ENCODE measurements around the gene PLA2G4B.

PLA2G4B gene

GRCh38 chr15:41892621-41893421 lies 54.2 kb downstream of the PLA2G4B start:
- Histone ChIP-seq H3K4me3 (ENCODE audit: insufficient read depth, low read depth, low read length) (no peak overlapping the region), H3K27ac (ENCODE audit: insufficient read depth, low read depth, low read length, poor library complexity, severe bottlenecking) (no peak overlapping the region), H3K9me3 (ENCODE audit: control insufficient read depth, low read length) (no peaks in the 10 kb centered on the region), H3K36me3 (ENCODE audit: control insufficient read depth, insufficient read depth, low read length) (no peaks in the 10 kb centered on the region), H3K4me1 (ENCODE audit: control insufficient read depth, insufficient read depth, low read length) (peaks cover 20% of the 10 kb centered on the region), H3K27me3 (ENCODE audit: control insufficient read depth, insufficient read depth, low read length, poor library complexity, severe bottlenecking) (no peaks in the 10 kb centered on the region)
- 94 to 95% methylated on average over 22 of the region's 22 CpGs for WGBS, 2 experiments

GRCh38 chr15:41893422-41894250 lies 55.0 kb downstream of the PLA2G4B start, which contains the start of gene SPTBN5:
SPTBN5 (minus strand) TSS chr15:41894053; CDS start chr15:41893497, 556 bp downstream.
- Histone ChIP-seq H3K27ac (ENCODE audit: insufficient read depth, low read depth, low read length, poor library complexity, severe bottlenecking) (no peak within 1 kb of the TSS), H3K4me3 (ENCODE audit: insufficient read depth, low read depth, low read length) (no peak within 1 kb of the TSS), H3K36me3 (ENCODE audit: control insufficient read depth, insufficient read depth, low read length) (no peaks in the 10 kb centered on the region), H3K9me3 (ENCODE audit: control insufficient read depth, low read length) (no peaks in the 10 kb centered on the region), H3K4me1 (ENCODE audit: control insufficient read depth, insufficient read depth, low read length) (peaks cover 20% of the 10 kb centered on the region), H3K27me3 (ENCODE audit: control insufficient read depth, insufficient read depth, low read length, poor library complexity, severe bottlenecking) (no peaks in the 10 kb centered on the region)
- WGBS, 2 experiments = 92 to 94% methylated on average over 15 of the region's 15 CpGs

- WGBS, 2 experiments = 91% methylated on average over 17 of the region's 17 CpGs
- Histone ChIP-seq H3K27ac (ENCODE audit: insufficient read depth, low read depth, low read length, poor library complexity, severe bottlenecking) (no peak overlapping the region), H3K36me3 (ENCODE audit: control insufficient read depth, insufficient read depth, low read length) (no peaks in the 10 kb centered on the region), H3K27me3 (ENCODE audit: control insufficient read depth, insufficient read depth, low read length, poor library complexity, severe bottlenecking) (no peaks in the 10 kb centered on the region), H3K4me3 (ENCODE audit: insufficient read depth, low read depth, low read length) (no peak overlapping the region), H3K9me3 (ENCODE audit: control insufficient read depth, low read length) (no peaks in the 10 kb centered on the region), H3K4me1 (ENCODE audit: control insufficient read depth, insufficient read depth, low read length) (peaks cover 20% of the 10 kb centered on the region)
Measured at GRCh38 chr15:41894251-41894790, 55.7 kb downstream of the PLA2G4B start.

- Histone ChIP-seq H3K4me1 (ENCODE audit: control insufficient read depth, insufficient read depth, low read length) (peaks cover 20% of the 10 kb centered on the region), H3K4me3 (ENCODE audit: insufficient read depth, low read depth, low read length) (no peak overlapping the region), H3K27ac (ENCODE audit: insufficient read depth, low read depth, low read length, poor library complexity, severe bottlenecking) (no peak overlapping the region), H3K27me3 (ENCODE audit: control insufficient read depth, insufficient read depth, low read length, poor library complexity, severe bottlenecking) (no peaks in the 10 kb centered on the region), H3K9me3 (ENCODE audit: control insufficient read depth, low read length) (no peaks in the 10 kb centered on the region), H3K36me3 (ENCODE audit: control insufficient read depth, insufficient read depth, low read length) (no peaks in the 10 kb centered on the region)
- WGBS, 2 experiments = 79 to 85% methylated on average over 24 of the region's 24 CpGs
Measured at GRCh38 chr15:41894791-41895463, 56.3 kb downstream of the PLA2G4B start.

- WGBS, 2 experiments = 95 to 96% methylated on average over 11 of the region's 11 CpGs
- Histone ChIP-seq H3K36me3 (ENCODE audit: control insufficient read depth, insufficient read depth, low read length) (no peaks in the 10 kb centered on the region), H3K27ac (ENCODE audit: insufficient read depth, low read depth, low read length, poor library complexity, severe bottlenecking) (no peak overlapping the region), H3K4me3 (ENCODE audit: insufficient read depth, low read depth, low read length) (no peak overlapping the region), H3K27me3 (ENCODE audit: control insufficient read depth, insufficient read depth, low read length, poor library complexity, severe bottlenecking) (no peaks in the 10 kb centered on the region), H3K4me1 (ENCODE audit: control insufficient read depth, insufficient read depth, low read length) (peaks cover 20% of the 10 kb centered on the region), H3K9me3 (ENCODE audit: control insufficient read depth, low read length) (no peaks in the 10 kb centered on the region)
Measured at GRCh38 chr15:41895491-41895890, 56.8 kb downstream of the PLA2G4B start.

- 93 to 100% methylated on average over 1 of the region's 1 CpG for WGBS, 2 experiments
Measured at GRCh38 chr15:41895957-41896356, 57.3 kb downstream of the PLA2G4B start.

GRCh38 chr15:41896566-41896965 lies 57.9 kb downstream of the PLA2G4B start:
- no peaks in the 10 kb centered on the region for H3K9me3 ChIP-seq (ENCODE audit: control insufficient read depth, low read length)
- H3K4me1 ChIP-seq (ENCODE audit: control insufficient read depth, insufficient read depth, low read length) = peaks cover 10% of the 10 kb centered on the region
- no peaks in the 10 kb centered on the region for H3K27me3 ChIP-seq (ENCODE audit: control insufficient read depth, insufficient read depth, low read length, poor library complexity, severe bottlenecking)

More at GRCh38 chr15:41895957-41896356, 57.3 kb downstream of the PLA2G4B start:
- Histone ChIP-seq H3K27ac (ENCODE audit: insufficient read depth, low read depth, low read length, poor library complexity, severe bottlenecking) (no peak overlapping the region), H3K27me3 (ENCODE audit: control insufficient read depth, insufficient read depth, low read length, poor library complexity, severe bottlenecking) (no peaks in the 10 kb centered on the region), H3K9me3 (ENCODE audit: control insufficient read depth, low read length) (no peaks in the 10 kb centered on the region), H3K4me1 (ENCODE audit: control insufficient read depth, insufficient read depth, low read length) (peaks cover 15% of the 10 kb centered on the region), H3K36me3 (ENCODE audit: control insufficient read depth, insufficient read depth, low read length) (no peaks in the 10 kb centered on the region), H3K4me3 (ENCODE audit: insufficient read depth, low read depth, low read length) (no peak overlapping the region)

GRCh38 chr15:41897363-41897799 lies 58.7 kb downstream of the PLA2G4B start:
- Histone ChIP-seq H3K27me3 (ENCODE audit: control insufficient read depth, insufficient read depth, low read length, poor library complexity, severe bottlenecking) (no peaks in the 10 kb centered on the region), H3K9me3 (ENCODE audit: control insufficient read depth, low read length) (no peaks in the 10 kb centered on the region), H3K36me3 (ENCODE audit: control insufficient read depth, insufficient read depth, low read length) (no peaks in the 10 kb centered on the region), H3K27ac (ENCODE audit: insufficient read depth, low read depth, low read length, poor library complexity, severe bottlenecking) (no peak overlapping the region), H3K4me1 (ENCODE audit: control insufficient read depth, insufficient read depth, low read length) (peaks cover 6% of the 10 kb centered on the region), H3K4me3 (ENCODE audit: insufficient read depth, low read depth, low read length) (no peak overlapping the region)
- 82% methylated on average over 7 to 8 of the region's 8 CpGs for WGBS, 2 experiments

More at GRCh38 chr15:41896566-41896965, 57.9 kb downstream of the PLA2G4B start:
- Histone ChIP-seq H3K4me3 (ENCODE audit: insufficient read depth, low read depth, low read length) (no peak overlapping the region), H3K27ac (ENCODE audit: insufficient read depth, low read depth, low read length, poor library complexity, severe bottlenecking) (no peak overlapping the region), H3K36me3 (ENCODE audit: control insufficient read depth, insufficient read depth, low read length) (no peaks in the 10 kb centered on the region)
- WGBS, 2 experiments = 92 to 96% methylated on average over 6 of the region's 6 CpGs
